NCI-H524 treated with DMSO at 0.1 percent for 48 hours (cell line): Measurements from ENCODE around the gene ARHGEF19.
"Not testable (repeated sequence)": the region's sequence is repeated elsewhere in the genome, so short reads cannot be mapped to it uniquely, and the experiment has no call there.

Experiments
- DNase-seq: peaks from one replicate; lab custom pipeline; 2025; lab: John Stamatoyannopoulos, UW

Gene ARHGEF19

DNA sequence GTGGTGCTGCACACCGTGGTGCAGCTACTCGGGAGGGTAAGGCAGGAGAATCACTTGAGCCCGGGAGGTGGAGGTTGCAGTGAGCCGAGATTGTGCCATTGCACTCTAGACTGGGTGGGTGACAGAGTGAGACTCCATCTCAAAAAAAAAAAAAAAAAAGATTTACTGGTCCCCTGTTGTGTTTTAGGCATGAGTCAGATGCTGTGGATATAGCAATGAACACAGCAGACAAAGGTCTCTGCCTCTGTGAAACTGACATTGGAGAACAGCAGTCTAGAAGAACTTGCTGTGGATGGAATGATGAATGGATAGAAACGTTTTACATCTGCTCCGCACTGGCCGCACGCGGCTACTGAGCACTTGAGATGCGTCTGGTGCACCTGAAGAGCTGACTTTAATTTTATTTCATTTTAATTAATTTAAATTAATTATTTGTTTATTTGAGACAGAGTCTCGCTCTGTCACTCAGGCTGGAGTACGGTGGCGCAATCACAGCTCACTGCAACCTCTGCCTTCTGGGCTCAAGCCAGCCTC, 32.1 kb downstream of the ARHGEF19 start:
- DNase-seq: no peak

DNA sequence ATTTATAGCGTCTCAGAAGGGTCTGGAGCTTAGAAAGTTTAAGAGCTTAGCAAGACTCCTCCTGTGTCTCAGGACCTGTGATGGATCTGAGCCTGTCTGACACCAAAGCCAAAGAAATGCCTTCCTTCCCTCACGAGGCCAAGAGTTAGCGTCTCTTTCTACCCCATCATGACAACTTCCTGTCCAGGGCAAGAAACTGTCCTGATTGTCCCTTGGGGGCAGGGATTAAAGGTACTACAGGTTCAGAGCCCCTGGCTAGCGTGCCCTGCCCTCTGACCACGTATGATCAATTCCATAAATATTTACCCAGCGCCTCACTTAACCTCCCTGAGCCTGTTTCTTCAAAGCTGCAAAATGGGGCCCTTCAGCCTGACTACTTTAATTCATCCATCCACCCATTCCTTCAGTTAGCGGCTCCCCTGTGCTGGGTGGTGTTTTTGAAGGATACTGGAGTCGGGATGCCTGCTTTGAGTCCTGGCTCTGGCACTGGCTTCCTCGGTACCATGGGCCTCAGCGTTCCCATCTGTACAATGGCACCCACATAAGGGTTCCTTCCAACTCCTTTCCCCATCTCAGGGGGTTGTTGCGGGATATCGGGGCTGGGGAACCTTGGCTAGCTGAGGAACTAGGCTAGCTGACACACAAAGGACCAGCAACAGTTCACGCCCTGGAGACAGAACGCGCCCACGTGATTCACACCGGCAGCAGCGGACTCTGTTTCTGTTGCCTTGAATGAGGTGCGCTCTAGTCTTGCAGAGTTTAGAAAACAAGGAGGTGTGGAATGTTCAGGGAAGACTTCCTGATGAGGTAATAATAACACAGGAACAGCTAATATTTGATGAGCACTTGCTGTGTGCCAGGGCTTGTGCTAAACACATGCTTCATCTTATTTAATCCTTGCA, 33.6 kb downstream of the ARHGEF19 start:
- DNase-seq: no peak

DNA sequence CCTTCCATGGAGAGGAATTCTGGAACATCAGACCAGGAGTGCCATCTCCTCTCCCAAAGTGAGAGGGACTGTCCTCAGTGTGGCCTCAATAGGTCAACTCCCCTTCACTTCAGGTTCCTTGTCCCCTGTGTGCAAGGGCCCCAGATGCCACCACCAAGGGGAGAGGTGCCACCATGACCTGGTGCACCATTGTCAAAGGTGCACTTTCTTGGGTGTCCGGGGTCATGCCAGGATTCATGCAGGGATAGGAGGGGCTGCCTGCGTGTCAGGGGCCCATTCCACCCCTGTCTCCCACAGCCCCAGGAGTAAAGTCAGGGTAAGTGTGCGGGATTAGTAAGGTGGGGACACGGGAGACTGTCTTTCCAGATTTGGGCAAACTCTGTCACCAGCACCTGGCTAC, 35.1 kb downstream of the ARHGEF19 start:
- DNase-seq: no peak

DNA sequence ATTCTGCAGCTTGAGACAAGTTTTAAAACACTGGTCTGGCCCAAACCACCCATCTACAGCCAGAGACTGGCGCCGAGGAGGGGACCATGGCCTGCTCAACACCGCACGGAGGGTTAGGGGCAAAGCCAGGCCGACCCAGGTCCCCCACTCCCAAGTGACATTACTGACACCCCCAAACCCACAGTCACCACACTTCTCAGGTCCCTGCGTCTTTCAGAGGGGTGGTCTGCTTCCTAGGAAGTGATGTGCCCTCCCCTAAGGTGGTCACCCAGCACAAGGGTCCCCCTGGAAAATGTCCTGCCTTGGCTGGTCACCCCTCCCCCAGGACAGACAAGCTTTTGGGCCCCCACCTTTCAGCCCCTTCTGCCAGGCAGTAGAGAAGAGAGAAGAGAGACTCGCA, 35.8 kb downstream of the ARHGEF19 start:
- DNase-seq: no peak

DNA sequence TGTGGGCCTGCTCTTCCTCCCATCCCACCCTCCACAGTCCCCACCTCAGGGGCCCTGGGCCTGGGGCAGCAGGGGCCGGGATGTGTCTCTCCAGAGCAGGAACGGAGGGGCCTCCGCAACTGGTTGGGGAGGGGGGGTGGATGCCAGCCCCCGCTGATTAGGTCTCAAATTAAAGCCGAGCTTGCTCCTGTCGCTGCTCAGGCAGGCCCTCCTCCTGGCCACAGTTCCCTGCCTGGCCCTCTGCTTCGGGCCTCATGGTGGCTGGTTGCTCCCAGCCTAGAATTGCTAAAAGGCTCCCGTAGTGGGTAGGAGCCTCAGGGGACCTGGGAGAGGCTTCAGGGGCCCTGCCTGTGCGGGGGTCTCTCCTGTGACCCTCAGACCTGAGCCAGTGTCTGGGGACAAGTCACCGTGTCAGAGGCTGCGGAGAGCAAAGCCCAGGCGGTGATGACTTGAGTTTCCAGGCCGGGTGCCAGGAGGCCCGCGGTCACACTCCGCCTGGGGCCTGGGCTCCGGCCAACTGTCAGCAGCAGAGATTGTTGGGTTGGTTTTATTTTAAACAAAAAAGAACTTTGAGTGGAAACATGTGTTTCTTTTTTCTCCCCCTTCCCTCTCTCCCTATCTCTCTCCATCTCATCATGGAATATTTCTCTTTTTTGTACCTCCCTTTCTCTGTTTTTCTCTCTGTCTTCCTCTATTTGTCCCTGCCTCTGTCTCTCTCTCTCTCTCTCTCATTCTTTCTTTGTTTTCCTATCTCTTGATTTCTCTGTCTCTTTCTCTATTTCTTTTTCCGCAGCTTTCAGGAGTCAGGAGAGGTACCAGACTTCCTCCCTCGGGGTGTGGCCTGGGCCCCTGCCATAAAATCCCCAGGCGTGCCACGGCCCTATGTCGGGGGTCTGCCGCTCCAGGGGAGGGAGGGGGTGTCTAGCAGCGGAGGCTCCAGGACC, 36.6 kb downstream of the ARHGEF19 start:
- no peak for DNase-seq

DNA sequence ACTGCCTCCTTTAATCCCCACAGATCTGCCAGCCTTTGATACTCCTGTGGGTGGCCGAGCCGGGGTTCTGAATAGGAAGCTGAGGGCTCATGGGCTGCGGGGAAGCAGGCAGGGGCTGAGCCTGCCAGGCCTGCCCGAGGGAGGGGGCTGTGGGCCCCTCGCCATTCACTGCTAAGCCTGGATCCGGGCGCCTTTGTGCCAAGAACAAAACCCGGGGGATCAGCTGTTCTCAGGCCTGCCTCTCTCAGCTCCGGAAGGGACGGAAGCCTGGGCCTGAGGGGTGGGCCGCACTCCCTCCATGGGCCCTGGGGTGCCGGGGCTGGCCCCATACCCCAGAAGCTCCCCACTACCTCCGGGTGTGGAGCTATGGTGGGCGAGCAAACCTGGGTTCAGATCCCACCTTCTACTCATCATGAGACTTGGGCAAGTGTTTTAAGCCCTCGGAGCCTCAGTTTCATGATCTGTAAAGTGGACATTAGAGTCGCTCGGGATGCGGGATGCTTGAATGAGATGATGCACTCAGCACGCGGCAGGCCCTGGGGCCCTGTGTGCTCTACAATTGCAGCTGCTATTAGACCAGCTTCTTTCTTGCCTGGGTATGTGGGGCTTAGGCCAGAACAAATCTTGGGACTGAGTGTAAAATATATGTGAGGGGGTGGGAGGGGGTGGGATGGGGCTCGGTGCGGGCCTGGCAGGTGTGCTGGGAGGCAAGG, 37.4 kb downstream of the ARHGEF19 start:
- no peak for DNase-seq

DNA sequence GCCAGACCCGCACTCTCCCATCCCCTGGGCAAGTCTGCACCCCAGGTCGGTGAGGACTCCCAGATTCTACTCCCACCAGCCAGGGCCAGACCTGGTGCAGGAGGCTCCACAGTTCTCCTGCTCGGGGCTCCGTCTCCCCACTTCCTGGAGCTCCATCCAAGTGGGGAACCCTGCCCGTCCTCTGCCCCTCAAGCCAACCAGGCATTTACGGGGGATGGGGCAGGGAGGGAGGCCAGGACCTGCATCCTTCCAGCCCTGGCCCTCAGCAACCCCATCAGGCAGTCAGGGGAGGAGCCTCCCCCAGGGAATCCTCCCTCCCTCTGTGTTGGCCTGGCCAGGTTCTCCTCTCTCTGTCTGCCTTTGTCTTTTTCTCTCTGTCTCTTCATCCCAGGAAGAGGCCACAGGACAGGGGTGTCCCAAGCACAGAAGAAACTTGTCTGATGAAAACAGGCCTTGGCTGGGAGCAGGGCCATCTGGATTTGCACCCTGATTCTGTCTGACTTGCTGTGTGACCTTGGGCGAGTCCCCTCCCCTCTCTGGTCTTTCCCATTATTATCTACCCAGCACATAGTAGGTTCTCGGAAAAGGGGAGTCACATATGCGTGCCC, 38.1 kb downstream of the ARHGEF19 start:
- no peak for DNase-seq

DNA sequence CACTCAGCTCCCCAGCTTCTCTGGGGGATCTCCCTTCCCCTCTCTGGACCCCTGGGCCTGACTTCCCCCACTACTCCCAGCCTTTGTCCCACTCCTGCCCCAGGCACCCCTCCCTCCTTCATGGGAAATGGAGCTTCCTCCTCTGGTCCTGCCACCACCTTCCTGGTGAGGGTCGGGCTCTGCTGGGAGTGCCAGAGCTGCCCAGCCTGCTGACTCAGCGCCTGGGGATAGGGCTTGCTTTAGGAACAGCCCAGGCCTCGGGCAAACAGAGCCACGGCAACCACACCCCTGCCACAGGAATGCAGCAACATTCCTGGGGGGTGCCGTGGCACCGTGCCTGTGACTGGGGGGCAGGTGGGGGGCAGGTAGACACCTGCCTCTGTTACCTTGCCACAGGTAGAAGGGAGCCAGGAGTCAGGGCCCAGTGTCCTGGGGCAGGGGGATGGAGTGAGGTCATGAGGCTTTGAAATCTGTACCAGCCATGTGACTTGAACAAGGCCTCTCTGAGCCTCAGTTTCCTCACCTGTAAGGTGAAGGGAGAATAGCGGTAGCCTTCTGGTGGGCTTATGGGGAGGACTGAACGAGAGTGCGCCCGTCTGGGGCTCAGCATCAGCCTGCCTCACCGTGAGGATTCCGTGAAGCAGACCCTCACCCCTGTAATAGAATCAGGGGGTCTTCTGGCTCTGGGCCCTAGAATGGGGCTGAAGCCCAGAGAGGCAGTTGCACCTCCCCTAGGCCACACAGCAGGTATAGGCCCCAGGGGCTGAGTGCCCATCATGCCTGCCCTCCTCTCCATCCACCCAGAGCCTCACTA, 38.8 kb downstream of the ARHGEF19 start:
- DNase-seq: no peak

DNA sequence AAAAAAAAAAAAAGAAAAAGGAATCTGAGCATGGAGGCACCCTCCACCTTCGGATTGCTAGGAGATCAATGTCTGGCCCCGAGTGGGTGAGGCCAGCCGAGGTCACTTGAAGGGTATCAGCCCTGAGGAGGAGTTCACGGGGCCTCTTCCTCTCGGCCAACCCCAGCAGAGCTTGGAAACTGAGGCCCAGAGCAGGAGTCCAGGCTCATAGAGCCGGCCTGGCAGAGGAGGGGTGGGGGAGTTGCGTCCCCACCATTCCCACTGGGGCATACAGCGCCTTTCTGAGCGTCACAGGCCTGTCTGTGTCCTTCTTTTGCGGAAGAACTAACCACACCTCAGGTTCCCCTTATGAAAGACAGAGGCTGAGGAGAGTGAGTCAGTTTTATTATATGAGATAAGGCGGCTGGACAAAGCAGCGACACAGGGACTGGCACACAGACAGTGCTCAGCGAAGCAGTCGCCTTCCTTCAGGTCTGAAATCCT, 39.4 kb downstream of the ARHGEF19 start:
- DNase-seq: no peak

DNA sequence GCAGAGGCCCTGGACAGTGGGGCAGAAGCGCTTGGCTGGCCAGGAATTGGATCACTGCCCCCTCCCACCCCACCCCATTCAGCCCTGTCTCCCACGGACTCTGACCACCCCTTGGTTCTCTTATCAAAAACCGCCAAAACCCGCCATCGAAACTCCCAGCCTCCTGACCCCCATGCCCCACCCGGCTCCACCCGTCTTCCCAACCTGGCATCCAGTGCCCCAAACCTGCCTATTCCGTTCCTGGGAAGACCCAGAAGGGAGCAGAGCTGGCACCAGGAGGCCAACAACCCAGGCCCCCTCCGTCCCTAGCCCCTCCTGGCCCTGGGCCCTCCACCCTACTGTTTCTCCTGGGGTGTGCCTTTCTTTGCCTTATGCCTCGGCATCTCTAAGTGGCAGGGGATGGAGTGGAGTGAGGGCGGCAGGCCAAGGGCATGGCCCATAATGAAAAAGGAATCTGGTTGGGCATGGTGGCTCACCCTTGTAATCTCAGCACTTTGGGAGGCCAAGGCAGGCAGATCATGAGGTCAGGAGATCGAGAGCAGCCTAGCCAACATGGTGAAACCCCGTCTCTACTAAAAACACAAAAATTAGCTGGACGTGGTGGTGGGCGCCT, 40.1 kb downstream of the ARHGEF19 start:
- DNase-seq: no peak

DNA sequence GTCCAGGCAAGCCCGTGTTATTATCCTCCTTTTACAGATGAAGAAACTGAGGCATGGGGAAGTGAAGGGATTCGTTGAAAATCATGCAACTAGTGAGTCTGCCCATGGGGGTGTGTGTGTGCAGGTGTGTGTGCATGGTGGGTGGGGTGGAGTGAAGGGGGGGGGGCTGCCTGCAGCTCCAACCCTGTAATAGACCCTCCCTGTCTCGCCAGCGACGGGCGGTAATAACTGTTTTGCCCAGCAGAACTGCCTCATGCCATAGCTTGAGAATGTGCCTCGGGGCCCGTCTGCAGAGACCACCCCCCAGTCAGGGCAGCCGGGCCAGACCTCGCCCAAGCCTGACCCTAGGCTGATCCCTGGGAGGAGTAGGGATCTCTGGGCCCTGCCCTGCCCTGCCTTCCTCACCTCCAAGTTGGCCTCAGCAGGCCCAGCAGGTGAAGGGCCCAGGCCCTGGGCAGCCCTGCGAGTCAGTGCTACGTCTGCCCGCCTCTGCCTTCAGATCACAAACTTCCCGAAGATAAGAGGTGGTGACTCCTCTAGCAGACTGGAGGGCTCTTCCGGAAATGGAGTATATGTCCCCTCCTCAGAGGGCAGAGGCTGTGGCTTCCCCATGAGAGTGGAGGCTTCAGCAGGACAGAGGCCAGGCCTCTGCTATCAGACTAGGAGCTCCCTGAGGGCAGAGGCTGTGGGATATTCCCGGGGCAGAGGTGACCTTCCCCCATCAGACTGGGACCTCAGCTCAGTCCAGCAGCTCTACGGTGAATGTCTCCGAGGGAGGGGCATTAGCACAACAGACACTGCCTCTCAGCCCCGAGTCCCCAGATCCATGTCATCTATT, 40.9 kb downstream of the ARHGEF19 start:
- no peak for DNase-seq

DNA sequence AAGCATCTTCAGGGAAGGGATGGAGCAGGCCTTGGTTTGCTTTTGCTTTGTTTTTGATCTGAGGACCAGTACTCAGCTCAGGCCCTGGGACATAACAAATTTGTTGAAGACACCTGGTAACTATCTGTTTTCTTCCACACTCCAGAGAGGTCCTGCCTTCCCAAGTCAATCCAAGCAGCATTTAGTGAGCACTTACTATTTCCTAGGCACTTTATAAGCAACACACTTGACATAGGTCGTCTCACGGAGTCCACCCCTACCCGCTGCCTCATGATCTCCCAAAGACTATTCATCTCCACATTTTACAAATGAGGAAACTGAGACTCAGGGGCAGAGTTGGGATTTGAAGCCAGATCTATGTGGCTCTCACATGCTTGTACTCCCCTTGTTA, 42.2 kb downstream of the ARHGEF19 start:
- no peak for DNase-seq

DNA sequence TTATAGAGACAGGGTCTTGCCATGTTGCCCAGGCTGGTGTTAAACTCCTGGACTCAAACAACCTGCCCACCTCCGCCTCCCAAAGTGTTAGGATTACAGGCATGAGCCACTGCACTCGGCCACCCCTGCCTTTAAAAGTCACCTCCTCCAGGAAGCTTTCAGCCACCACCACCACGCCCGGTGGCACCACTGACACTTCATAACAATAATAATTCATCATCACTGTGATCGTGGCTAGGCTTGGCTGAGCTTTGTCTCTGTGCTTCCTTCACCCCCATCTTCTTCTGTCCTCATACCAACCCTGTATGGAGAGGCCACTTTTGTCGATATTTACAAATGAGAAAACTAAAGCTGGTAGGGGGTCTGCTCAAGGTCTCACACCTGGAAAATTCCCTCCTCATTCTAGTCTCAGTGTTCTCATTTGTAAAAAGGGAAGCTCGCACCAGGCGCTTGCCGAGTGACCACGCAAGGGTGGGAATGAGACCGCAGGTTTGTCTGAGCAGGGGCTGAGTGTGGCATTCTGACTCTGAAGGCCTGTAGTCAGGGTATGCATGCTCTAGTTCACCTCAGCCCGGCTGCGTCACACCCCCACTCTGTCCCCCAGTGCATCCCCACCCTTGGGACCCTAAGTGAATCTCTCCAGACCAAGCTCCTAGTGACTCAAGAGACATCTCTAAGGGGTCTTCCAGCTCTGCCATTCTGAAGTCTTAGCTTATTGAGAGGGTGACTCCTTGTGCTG, 43.7 kb downstream of the ARHGEF19 start:
- DNase-seq: no peak

DNA sequence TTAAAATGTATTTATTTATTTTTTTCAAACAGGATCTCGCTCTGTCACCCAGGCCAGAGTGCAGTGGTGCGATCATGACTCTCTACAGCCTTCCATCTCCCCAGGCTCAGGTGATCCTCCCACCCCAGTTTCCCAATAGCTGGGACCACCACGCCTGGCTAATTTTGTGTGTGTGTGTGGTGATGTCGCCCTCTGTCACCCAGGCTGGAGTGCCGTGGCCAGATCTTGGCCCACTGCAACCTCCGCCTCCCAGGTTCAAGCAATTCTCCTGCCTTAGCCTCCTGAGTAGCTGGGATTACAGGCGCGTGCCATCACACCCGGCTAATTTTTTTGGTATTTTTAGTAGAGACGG, 44.3 kb downstream of the ARHGEF19 start:
- DNase-seq: not testable (repeated sequence)

DNA sequence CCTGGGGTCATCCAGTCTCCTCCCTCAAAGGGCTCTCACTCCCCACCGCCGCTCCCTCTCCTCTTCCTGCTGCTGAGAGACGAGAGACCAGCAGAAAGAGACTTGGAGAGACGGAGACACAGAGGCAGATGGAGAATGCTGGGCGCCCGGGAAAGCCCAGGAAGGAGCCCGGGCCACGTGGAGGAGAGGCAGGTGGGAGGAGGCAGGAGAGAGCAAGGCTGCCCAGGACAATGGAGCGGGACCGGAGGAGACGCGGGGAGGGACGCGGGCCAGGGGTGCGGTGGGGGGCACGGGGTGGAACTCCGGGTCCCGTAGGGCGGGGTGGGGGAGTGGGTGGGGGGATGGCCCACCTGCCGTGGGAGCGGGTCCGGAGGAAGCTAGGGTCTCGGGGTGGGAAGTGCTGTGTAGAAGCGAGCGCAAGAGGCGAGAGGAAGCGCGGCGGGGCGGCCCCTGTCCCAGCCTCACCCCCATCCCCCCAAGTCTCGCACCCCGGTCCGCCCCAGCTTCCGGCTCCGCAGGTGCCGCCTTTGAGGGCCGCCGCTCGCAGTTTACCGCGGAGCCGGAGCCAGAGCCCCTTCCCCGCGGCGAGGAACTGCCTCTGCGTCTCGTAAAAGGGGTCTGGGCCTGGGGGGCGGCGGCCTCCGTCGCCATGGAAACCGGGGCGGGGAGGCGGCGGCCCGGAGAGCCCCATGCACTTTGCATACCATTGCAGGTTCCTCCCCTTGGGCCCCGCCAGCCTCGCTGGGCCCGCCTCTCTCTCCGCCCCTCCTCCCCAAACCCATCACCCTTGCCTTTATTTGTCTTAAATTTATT, 44.9 kb downstream of the ARHGEF19 start:
- DNase-seq: no peak

DNA sequence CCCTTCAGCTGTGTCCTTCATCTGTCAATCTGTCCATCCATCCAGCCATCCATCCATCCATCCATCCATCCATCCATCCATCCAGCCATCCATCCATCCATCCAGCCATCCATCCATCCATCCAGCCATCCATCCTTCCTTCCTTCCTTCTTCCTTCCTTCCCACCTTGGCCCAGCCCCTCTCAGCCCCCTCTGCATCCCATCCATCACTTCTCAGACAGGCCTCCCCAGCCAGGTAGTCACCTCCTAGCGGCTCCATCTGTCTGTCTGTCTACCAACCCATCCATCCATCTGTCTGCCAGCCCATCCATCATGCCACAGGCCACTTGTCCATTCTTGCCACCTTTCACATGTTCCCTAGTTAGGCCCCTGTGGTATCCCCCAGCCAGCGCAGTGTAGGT, 46.3 kb downstream of the ARHGEF19 start:
- no peak for DNase-seq

DNA sequence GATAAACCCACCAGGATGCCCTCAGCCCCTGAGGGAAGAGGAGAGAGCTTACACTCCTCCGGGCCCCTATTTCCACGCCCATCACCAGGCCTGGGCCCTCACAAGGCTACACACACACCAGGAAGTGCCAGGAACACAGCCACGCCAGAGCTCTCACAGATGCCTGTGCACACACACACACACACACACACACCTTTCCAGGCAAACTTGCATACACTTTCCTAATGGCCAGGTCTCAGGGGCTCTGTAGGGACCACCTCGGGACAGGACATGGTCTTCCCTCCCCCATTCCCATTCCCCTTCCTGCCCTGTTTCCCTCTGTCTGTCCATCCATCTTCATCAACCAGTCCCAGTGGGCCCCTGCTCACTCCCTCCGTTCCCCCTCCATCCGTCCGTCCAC, 46.9 kb downstream of the ARHGEF19 start:
- DNase-seq: no peak

DNA sequence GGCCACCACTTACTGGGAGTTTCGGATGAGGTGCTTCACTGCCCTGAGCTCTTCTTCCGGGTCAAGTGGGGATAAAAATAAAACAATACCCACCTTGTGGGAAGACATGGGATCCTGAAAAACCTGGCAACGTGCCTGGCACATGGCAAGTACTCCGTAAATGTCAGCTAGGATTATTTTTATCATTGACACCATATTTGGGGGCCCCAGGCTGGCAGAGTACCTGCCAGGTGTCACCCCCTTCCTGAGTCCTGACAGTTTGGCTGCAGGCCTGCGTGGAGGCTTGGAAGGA, 47.4 kb downstream of the ARHGEF19 start:
- DNase-seq: no peak
